B cell (primary cell): ENCODE results near the gene PVR. TPM values are rescaled to one million over a fixed set of nuclear protein-coding genes. Genes with fewer than 3 reads are reported as not detected.

Experiments used
- ATAC-seq: fragments of 200-7000 bp; cut with Tn5 transposase; one replicate; pipeline ENCODE4 v1.10.0; 2021; ENCODE audit warnings: low read depth, mild to moderate bottlenecking, moderate number of reproducible peaks, moderate library complexity
- CTCF ChIA-PET: fragments of 350-600 bp; sonication (Branson Sonifier 250); formaldehyde crosslinking; loops from one replicate; lab custom pipeline; 2021; ENCODE audit warnings: antibody characterized with exemption, inconsistent platforms; lab: Charles Lee
- POLR2A ChIA-PET: fragments of 350-600 bp; sonication (Branson Sonifier 250); formaldehyde crosslinking; loops from one replicate; lab custom pipeline; 2021; ENCODE audit warnings: antibody characterized with exemption; lab: Charles Lee
- DNase-seq: peaks from one replicate; pipeline ENCODE4 v3.0.0; 2013
- H2AFZ ChIP-seq: 2 replicates; pipeline ENCODE4 v1.6.1; 2012; ENCODE audit warnings: mild to moderate bottlenecking, low read depth, low read length; ENCODE audit not compliant: insufficient read depth, poor library complexity, severe bottlenecking
- H3K27ac ChIP-seq, 2 donors: 1 replicate in 1 of 2; 2 replicates in 1 of 2; pipeline ENCODE4 v1.5.1; 2012 to 2013; ENCODE audit warnings: low read length in 2 of 2, mild to moderate bottlenecking in 2 of 2, moderate library complexity in 1 of 2
- H3K27me3 ChIP-seq, 4 experiments: fragments of 200-600 bp in 1 of 4; sonication (generic) in 1 of 4; replicated peaks in 1 of 4; 1 replicate in 2 of 4; 2 replicates in 2 of 4; pipeline versions ENCODE4 v1.6.1 to v1.7.0; 2013 to 2016; ENCODE audit warnings: low read length in 3 of 4, mild to moderate bottlenecking in 2 of 4, mixed read lengths in 1 of 4, moderate library complexity in 1 of 4; ENCODE audit not compliant: insufficient read depth in 4 of 4, control insufficient read depth in 3 of 4; ENCODE audit errors: control extremely low read depth in 1 of 4
- H3K36me3 ChIP-seq, 2 experiments: replicated peaks in 1 of 2; 1 replicate in 1 of 2; 2 replicates in 1 of 2; pipeline versions ENCODE4 v1.6.1 to v1.7.1; 2013; ENCODE audit warnings: low read length in 1 of 2; ENCODE audit not compliant: insufficient read depth in 2 of 2, control insufficient read depth in 1 of 2; ENCODE audit errors: control extremely low read depth in 1 of 2, extremely low read depth in 1 of 2
- H3K4me1 ChIP-seq, 2 donors: fragments of 200-600 bp in 1 of 2; sonication (generic) in 1 of 2; 1 replicate in 1 of 2; 2 replicates in 1 of 2; pipeline versions ENCODE4 v1.5.1 to v1.6.1; 2013 to 2017; ENCODE audit warnings: low read length in 2 of 2; ENCODE audit not compliant: control insufficient read depth in 2 of 2, insufficient read depth in 2 of 2
- H3K4me2 ChIP-seq: replicated peaks from 2 replicates; pipeline ENCODE3; 2012; ENCODE audit warnings: mild to moderate bottlenecking, low read depth, low read length; ENCODE audit not compliant: poor library complexity, severe bottlenecking
- H3K4me3 ChIP-seq, 5 experiments: fragments of 200-600 bp in 1 of 5; sonication (generic) in 1 of 5; 1 replicate in 3 of 5; 2 replicates in 2 of 5; pipeline versions ENCODE4 v1.5.1 to v1.7.0; 2011 to 2016; ENCODE audit warnings: low read length in 4 of 5, mild to moderate bottlenecking in 4 of 5, low read depth in 2 of 5, control low read depth in 1 of 5, moderate library complexity in 1 of 5; ENCODE audit not compliant: insufficient read depth in 1 of 5; ENCODE audit errors: control extremely low read depth in 1 of 5, extremely low read depth in 1 of 5
- H3K79me2 ChIP-seq: fragments of 200-600 bp; sonication (generic); one replicate; pipeline ENCODE4 v1.6.0; 2016; ENCODE audit warnings: low read length; ENCODE audit not compliant: control insufficient read depth, insufficient read depth
- H3K9ac ChIP-seq: fragments of 200-600 bp; sonication (generic); 2 replicates; pipeline ENCODE4 v1.6.1; 2017; ENCODE audit warnings: mild to moderate bottlenecking, low read length, moderate library complexity
- H3K9me3 ChIP-seq, 3 donors: one replicate each; pipeline versions ENCODE4 v1.6.1 to v1.7.1; 2013; ENCODE audit warnings: low read length in 2 of 3; ENCODE audit not compliant: control insufficient read depth in 2 of 3, insufficient read depth in 1 of 3; ENCODE audit errors: control extremely low read depth in 1 of 3
- H4K20me1 ChIP-seq: 2 replicates; pipeline ENCODE4 v1.6.0; 2012; ENCODE audit warnings: mild to moderate bottlenecking, low read length; ENCODE audit not compliant: insufficient read depth, control insufficient read depth, poor library complexity, severe bottlenecking
- H3K27ac Mint-ChIP-seq: one replicate; pipeline ENCODE4 v1.8.0; 2021; ENCODE audit warnings: mixed read lengths
- H3K27me3 Mint-ChIP-seq: one replicate; pipeline ENCODE4 v1.8.0; 2021; ENCODE audit warnings: mixed read lengths
- H3K4me1 Mint-ChIP-seq: one replicate; pipeline ENCODE4 v1.8.0; 2021; ENCODE audit warnings: mixed read lengths
- H3K4me3 Mint-ChIP-seq: one replicate; pipeline ENCODE4 v1.8.0; 2021; ENCODE audit warnings: mixed read lengths
- H3K9me3 Mint-ChIP-seq: one replicate; pipeline ENCODE4 v1.8.0; 2022; ENCODE audit warnings: mixed read lengths; ENCODE audit not compliant: insufficient read depth
- EZH2 ChIP-seq: IDR thresholded peaks from 2 replicates; pipeline ENCODE4 v1.6.1; 2012; ENCODE audit warnings: borderline replicate concordance, low read depth, mild to moderate bottlenecking, moderate library complexity, low read length; ENCODE audit not compliant: insufficient read depth, poor library complexity, severe bottlenecking
- WGBS: methylation state at CpG from one replicate; pipeline ENCODE4 v1.1.5; 2013; ENCODE audit warnings: missing lambda C conversion rate; ENCODE audit not compliant: insufficient coverage; 5-methylcytosine and 5-hydroxymethylcytosine counted together
- intact Hi-C: fragments of 100-400 bp; cut with micrococcal nuclease; formaldehyde crosslinking; loops from one replicate; pipeline ENCODE4 v1.10.0; 2022
- polyA plus RNA-seq: library from polyadenylated mRNA; depleted of rRNA; stranded (reverse); fragments of >200 nt; gene quantifications from 2 replicates; pipeline ENCODE4 v1.2.3, GENCODE V29; 2012
- total RNA-seq, 2 donors: library from RNA; stranded (reverse); fragments of 120-200 nt in 1 of 2; gene quantifications; 1 replicate in 1 of 2; 2 replicates in 1 of 2; pipeline versions ENCODE4 v1.2.3 to v1.2.4, GENCODE V29; 2013 to 2022
- TF ChIP-seq, protein P1 (sequence below): fragments of 200-600 bp; IDR thresholded peaks from one replicate; pipeline ENCODE4 v1.8.0; 2022; ENCODE audit warnings: antibody characterized with exemption, mild to moderate bottlenecking

Gene PVR
- total and polyA plus RNA-seq, 2 donors (not counting 1 experiment from before 2014, with no cell fraction given) = 0.09 to 0.67 TPM

DNA sequence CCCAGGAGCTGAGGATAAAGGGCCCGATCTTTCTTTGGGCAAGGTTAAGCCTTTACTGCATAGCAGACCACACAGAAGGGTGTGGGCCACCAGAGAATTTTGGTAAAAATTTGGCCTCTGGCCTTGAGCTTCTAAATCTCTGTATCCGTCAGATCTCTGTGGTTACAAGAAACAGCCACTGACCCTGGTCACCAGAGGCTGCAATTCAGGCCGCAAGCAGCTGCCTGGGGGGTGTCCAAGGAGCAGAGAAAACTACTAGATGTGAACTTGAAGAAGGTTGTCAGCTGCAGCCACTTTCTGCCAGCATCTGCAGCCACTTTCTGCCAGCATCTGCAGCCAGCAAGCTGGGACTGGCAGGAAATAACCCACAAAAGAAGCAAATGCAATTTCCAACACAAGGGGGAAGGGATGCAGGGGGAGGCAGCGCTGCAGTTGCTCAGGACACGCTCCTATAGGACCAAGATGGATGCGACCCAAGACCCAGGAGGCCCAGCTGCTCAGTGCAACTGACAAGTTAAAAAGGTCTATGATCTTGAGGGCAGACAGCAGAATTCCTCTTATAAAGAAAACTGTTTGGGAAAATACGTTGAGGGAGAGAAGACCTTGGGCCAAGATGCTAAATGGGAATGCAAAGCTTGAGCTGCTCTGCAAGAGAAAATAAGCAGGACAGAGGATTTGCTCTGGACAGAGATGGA lies 19.1 kb downstream of the PVR start:
- H3K27me3 ChIP-seq = no peaks in the 10 kb centered on the region
- Mint-ChIP-seq H3K27me3 (peaks cover 6% of the 10 kb centered on the region), H3K9me3 (no peaks in the 10 kb centered on the region), H3K27ac (no peak overlapping the region), H3K4me1 (no peaks in the 10 kb centered on the region), H3K4me3 (no peak overlapping the region)
- POLR2A ChIA-PET = no interaction called here
- no peak overlapping the region for H3K27ac ChIP-seq
- no peaks in the 10 kb centered on the region for H3K36me3 ChIP-seq
- H3K9me3 ChIP-seq = peaks cover 0 to 4% (median 0%) of the 10 kb centered on the region in 3 donors
- H3K79me2 ChIP-seq = no peaks in the 10 kb centered on the region
- no peak overlapping the region for H3K4me3 ChIP-seq
- DNase-seq = no peak
- ATAC-seq = no peak
- CTCF ChIA-PET = interaction anchor here (1.3 to 2.2 kb wide), 2 partner anchors 8 to 27 kb away, joined by 3 to 7 read pairs; no protein-coding TSS in a partner anchor
- TF ChIP-seq, protein P1, sequence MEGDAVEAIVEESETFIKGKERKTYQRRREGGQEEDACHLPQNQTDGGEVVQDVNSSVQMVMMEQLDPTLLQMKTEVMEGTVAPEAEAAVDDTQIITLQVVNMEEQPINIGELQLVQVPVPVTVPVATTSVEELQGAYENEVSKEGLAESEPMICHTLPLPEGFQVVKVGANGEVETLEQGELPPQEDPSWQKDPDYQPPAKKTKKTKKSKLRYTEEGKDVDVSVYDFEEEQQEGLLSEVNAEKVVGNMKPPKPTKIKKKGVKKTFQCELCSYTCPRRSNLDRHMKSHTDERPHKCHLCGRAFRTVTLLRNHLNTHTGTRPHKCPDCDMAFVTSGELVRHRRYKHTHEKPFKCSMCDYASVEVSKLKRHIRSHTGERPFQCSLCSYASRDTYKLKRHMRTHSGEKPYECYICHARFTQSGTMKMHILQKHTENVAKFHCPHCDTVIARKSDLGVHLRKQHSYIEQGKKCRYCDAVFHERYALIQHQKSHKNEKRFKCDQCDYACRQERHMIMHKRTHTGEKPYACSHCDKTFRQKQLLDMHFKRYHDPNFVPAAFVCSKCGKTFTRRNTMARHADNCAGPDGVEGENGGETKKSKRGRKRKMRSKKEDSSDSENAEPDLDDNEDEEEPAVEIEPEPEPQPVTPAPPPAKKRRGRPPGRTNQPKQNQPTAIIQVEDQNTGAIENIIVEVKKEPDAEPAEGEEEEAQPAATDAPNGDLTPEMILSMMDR = no peak
- TF ChIP-seq EZH2 = no peak
- H4K20me1 ChIP-seq = no peaks in the 10 kb centered on the region
- no peaks in the 10 kb centered on the region for H3K4me1 ChIP-seq
- H2AFZ ChIP-seq = no peak overlapping the region
- H3K4me2 ChIP-seq = no peak overlapping the region
- H3K9ac ChIP-seq = no peak overlapping the region
- intact Hi-C loops = no loop called here
- WGBS = 93% methylated on average over 6 of the region's 7 CpGs

DNA sequence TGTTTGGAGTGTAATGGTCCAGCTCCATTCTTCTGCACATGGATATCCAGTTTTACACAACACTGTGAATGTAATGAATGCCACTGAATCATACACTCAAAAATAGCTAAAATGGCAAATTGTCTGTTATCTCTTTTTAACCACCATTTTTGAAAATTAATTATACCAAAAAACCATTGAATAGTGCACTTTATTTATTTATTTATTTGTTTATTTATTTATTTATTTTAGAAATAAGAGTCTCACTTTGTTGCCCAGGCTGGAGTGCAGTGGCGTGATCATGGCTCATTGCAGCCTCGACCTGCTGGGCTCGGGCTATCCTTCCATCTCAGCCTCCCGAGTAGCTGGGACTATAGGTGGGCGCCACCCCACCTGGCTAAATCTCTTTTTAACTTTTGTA lies 20.3 kb downstream of the PVR start:
- Histone ChIP-seq H2AFZ (no peak overlapping the region), H4K20me1 (no peaks in the 10 kb centered on the region), H3K4me3 (no peak overlapping the region), H3K4me2 (no peak overlapping the region), H3K36me3 (no peaks in the 10 kb centered on the region), H3K27me3 (no peaks in the 10 kb centered on the region), H3K27ac (no peak overlapping the region), H3K9ac (no peak overlapping the region), H3K9me3 (no peaks in the 10 kb centered on the region), H3K4me1 (no peaks in the 10 kb centered on the region), H3K79me2 (no peaks in the 10 kb centered on the region)
- ChIA-PET POLR2A (no interaction called here), CTCF (interaction anchor here (2.2 kb wide), 1 partner anchor 10 kb away, joined by 7 read pairs; no protein-coding TSS in a partner anchor)
- DNase-seq (no peak), ATAC-seq (no peak)
- Mint-ChIP-seq H3K27me3 (peaks cover 6% of the 10 kb centered on the region), H3K9me3 (no peaks in the 10 kb centered on the region), H3K4me1 (no peaks in the 10 kb centered on the region), H3K4me3 (no peak overlapping the region), H3K27ac (no peak overlapping the region)
- 95% methylated on average over 5 of the region's 5 CpGs for WGBS
- intact Hi-C loops = no loop called here
- no peak for TF ChIP-seq EZH2
- TF ChIP-seq, protein P1 = no peak
